GM23338 (cell line): ENCODE data around the gene CYBRD1. TPM values are rescaled to one million over a fixed set of nuclear protein-coding genes. Genes with fewer than 3 reads are reported as not detected.

Experiments
- ATAC-seq: fragments of 200-7000 bp; cut with Tn5 transposase; 3 replicates; pipeline ENCODE4 v1.9.1; 2020
- DNase-seq: peaks from one replicate; pipeline ENCODE4 v3.0.0-alpha.2; 2015; ENCODE audit warnings: low spot score
- H2AFZ ChIP-seq: fragments of 200-600 bp; sonication (generic); 2 replicates; pipeline ENCODE4 v1.8.0; 2016; ENCODE audit warnings: antibody characterized with exemption, mild to moderate bottlenecking, moderate library complexity
- H3F3A ChIP-seq: fragments of 200-600 bp; sonication (generic); replicated peaks from 2 replicates; pipeline ENCODE4 v1.8.0; 2017; ENCODE audit warnings: antibody characterized with exemption, mixed run types, low read depth
- H3K27ac ChIP-seq: fragments of 200-600 bp; sonication (generic); 2 replicates; pipeline ENCODE4 v1.6.1; 2016; ENCODE audit warnings: low read depth
- H3K27me3 ChIP-seq: fragments of 200-600 bp; sonication (generic); 2 replicates; pipeline ENCODE4 v1.8.0; 2016; ENCODE audit warnings: mild to moderate bottlenecking, mixed run types, moderate library complexity; ENCODE audit not compliant: insufficient read depth
- H3K36me3 ChIP-seq: fragments of 200-600 bp; sonication (generic); 2 replicates; pipeline ENCODE4 v1.8.0; 2016; ENCODE audit warnings: mild to moderate bottlenecking; ENCODE audit not compliant: insufficient read depth
- H3K4me1 ChIP-seq: fragments of 200-600 bp; sonication (generic); 2 replicates; pipeline ENCODE4 v1.8.0; 2016; ENCODE audit warnings: mild to moderate bottlenecking, moderate library complexity; ENCODE audit not compliant: insufficient read depth
- H3K4me2 ChIP-seq: fragments of 200-600 bp; sonication (generic); 2 replicates; pipeline ENCODE4 v1.7.1; 2017; ENCODE audit warnings: mixed run types
- H3K4me3 ChIP-seq: fragments of 200-600 bp; sonication (generic); 2 replicates; pipeline ENCODE4 v1.6.1; 2016; ENCODE audit warnings: mixed run types
- H3K79me2 ChIP-seq: fragments of 200-600 bp; sonication (generic); replicated peaks from 2 replicates; pipeline ENCODE4 v1.8.0; 2017; ENCODE audit warnings: mild to moderate bottlenecking; ENCODE audit not compliant: insufficient read depth
- H3K9me2 ChIP-seq: fragments of 200-600 bp; sonication (generic); 2 replicates; pipeline ENCODE4 v1.8.0; 2017; ENCODE audit not compliant: insufficient read depth
- H4K20me1 ChIP-seq: fragments of 200-600 bp; sonication (generic); replicated peaks from 2 replicates; pipeline ENCODE4 v1.8.0; 2017; ENCODE audit warnings: mild to moderate bottlenecking; ENCODE audit not compliant: insufficient read depth
- H3K27ac Mint-ChIP-seq: 2 replicates; pipeline ENCODE4 v1.8.0; 2020; ENCODE audit warnings: inconsistent platforms, mild to moderate bottlenecking, moderate library complexity, mixed read lengths
- H3K27me3 Mint-ChIP-seq: 3 replicates; pipeline ENCODE4 v1.8.0; 2022; ENCODE audit warnings: low read depth, mild to moderate bottlenecking, moderate library complexity, mixed read lengths, inconsistent platforms; ENCODE audit not compliant: insufficient read depth, poor library complexity
- H3K36me3 Mint-ChIP-seq: 3 replicates; pipeline ENCODE4 v1.8.0; 2021; ENCODE audit warnings: low read depth, mild to moderate bottlenecking, inconsistent platforms, moderate library complexity, mixed read lengths
- H3K4me1 Mint-ChIP-seq: 3 replicates; pipeline ENCODE4 v1.8.0; 2020; ENCODE audit warnings: mild to moderate bottlenecking, inconsistent platforms, mixed read lengths
- H3K4me3 Mint-ChIP-seq: 3 replicates; pipeline ENCODE4 v1.8.0; 2021; ENCODE audit warnings: moderate library complexity, mild to moderate bottlenecking, inconsistent platforms, mixed read lengths
- H3K9me3 Mint-ChIP-seq: 3 replicates; pipeline ENCODE4 v1.8.0; 2020; ENCODE audit warnings: moderate library complexity, mild to moderate bottlenecking, inconsistent platforms, mixed read lengths
- CTCF ChIP-seq, 2 experiments: fragments of 200-600 bp in 1 of 2; sonication (generic) in 1 of 2; conservative IDR thresholded peaks; 2 replicates each; pipeline versions ENCODE4 v1.5.1 to v1.6.1; 2016 to 2017; ENCODE audit warnings: antibody characterized with exemption in 2 of 2, low read depth in 2 of 2, mild to moderate bottlenecking in 2 of 2, moderate library complexity in 1 of 2
- EZH2 ChIP-seq: fragments of 200-600 bp; sonication (generic); IDR thresholded peaks from one replicate; pipeline ENCODE4 v1.8.0; 2017; ENCODE audit warnings: antibody characterized with exemption, mild to moderate bottlenecking, low read depth; ENCODE audit not compliant: unreplicated experiment
- EZH2phosphoT487 ChIP-seq: fragments of 200-600 bp; sonication (generic); IDR thresholded peaks from one replicate; pipeline ENCODE4 v1.8.1; 2018; ENCODE audit warnings: antibody characterized with exemption; ENCODE audit not compliant: unreplicated experiment
- JUNB ChIP-seq: IDR thresholded peaks from one replicate; pipeline ENCODE4 v1.6.1; 2016; ENCODE audit warnings: antibody characterized with exemption; ENCODE audit not compliant: unreplicated experiment
- NANOG ChIP-seq: IDR thresholded peaks from 2 replicates; pipeline ENCODE4 v1.6.1; 2016; ENCODE audit warnings: antibody characterized with exemption, borderline replicate concordance
- POLR2AphosphoS5 ChIP-seq: IDR thresholded peaks from 2 replicates; pipeline ENCODE4 v1.6.1; 2016; ENCODE audit warnings: antibody characterized with exemption, low read depth
- STAT1 ChIP-seq: IDR thresholded peaks from one replicate; pipeline ENCODE4 v1.6.1; 2016; ENCODE audit warnings: antibody characterized with exemption; ENCODE audit not compliant: unreplicated experiment
- ZNF114 ChIP-seq: fragments of 250-450 bp; sonication (Bioruptor Pico); IDR thresholded peaks from 2 replicates; pipeline ENCODE4 v1.5.0; 2020; ENCODE audit warnings: mild to moderate bottlenecking, moderate library complexity
- ZNF331 ChIP-seq: fragments of 250-450 bp; sonication (Bioruptor Pico); IDR thresholded peaks from 2 replicates; pipeline ENCODE4 v1.5.0; 2020; ENCODE audit warnings: low read depth, mild to moderate bottlenecking, moderate library complexity
- ZNF462 ChIP-seq: fragments of 250-450 bp; sonication (Bioruptor Pico); IDR thresholded peaks from 2 replicates; pipeline ENCODE4 v1.5.0; 2020; ENCODE audit warnings: mild to moderate bottlenecking, moderate library complexity
- polyA plus RNA-seq: library from polyadenylated mRNA; unstranded; fragments of >200 nt; fragmentation: Nextera tagmentation; extraction: Ambion mirVana; gene quantifications from 2 replicates; pipeline ENCODE4 v1.2.1, GENCODE V29; 2016
- total RNA-seq: library from RNA; depleted of rRNA; stranded (reverse); fragments of >200 nt; shearing (Covaris generic); gene quantifications from 2 replicates; pipeline ENCODE4 v1.2.3, GENCODE V29; 2014
- TF ChIP-seq, protein P1 (sequence below): IDR thresholded peaks from one replicate; pipeline ENCODE4 v1.6.1; 2018; ENCODE audit warnings: antibody characterized with exemption; ENCODE audit not compliant: unreplicated experiment

Gene CYBRD1
- total and polyA plus RNA-seq, 2 experiments from 2014 or later = 3.4 to 5.3 TPM

DNA sequence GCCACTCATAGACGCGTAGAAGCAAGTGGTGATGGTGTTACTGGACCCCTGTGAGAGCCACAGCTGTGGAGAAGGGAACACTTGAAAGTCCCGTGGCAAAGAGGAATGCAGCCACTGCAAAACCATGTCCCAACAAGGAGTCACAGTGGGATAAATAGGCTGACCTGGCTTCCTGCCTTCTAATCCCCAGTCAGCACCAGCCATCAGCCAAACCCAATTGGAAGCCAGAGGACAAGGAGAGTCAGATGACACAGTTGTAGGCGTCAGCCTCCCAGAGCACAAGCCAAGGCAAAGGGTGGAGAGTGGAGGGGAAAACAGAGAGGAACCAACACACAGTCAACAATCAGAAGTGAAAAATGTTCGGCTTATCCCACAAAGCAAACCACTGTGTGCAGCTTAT is 5.5 kb upstream of the CYBRD1 start:
- TF ChIP-seq NANOG = no peak
- DNase-seq (no peak), ATAC-seq (no peak)
- Histone ChIP-seq H3K9me2 (peaks cover 4% of the 10 kb centered on the region; the same call in 1 of the 2 replicates), H3K27ac (no peak overlapping the region), H3K27me3 (no peaks in the 10 kb centered on the region), H4K20me1 (no peaks in the 10 kb centered on the region), H3F3A (no peaks in the 10 kb centered on the region), H2AFZ (no peak overlapping the region), H3K4me1 (peaks cover 10% of the 10 kb centered on the region), H3K79me2 (no peaks in the 10 kb centered on the region), H3K36me3 (no peaks in the 10 kb centered on the region), H3K4me2 (no peak overlapping the region), H3K4me3 (no peak overlapping the region)
- Mint-ChIP-seq H3K4me3 (no peak overlapping the region), H3K9me3 (no peaks in the 10 kb centered on the region; the same call in 2 of the 3 replicates), H3K4me1 (peaks cover 23% of the 10 kb centered on the region), H3K27ac (no peak overlapping the region), H3K36me3 (no peaks in the 10 kb centered on the region), H3K27me3 (peaks cover 4% of the 10 kb centered on the region)

DNA sequence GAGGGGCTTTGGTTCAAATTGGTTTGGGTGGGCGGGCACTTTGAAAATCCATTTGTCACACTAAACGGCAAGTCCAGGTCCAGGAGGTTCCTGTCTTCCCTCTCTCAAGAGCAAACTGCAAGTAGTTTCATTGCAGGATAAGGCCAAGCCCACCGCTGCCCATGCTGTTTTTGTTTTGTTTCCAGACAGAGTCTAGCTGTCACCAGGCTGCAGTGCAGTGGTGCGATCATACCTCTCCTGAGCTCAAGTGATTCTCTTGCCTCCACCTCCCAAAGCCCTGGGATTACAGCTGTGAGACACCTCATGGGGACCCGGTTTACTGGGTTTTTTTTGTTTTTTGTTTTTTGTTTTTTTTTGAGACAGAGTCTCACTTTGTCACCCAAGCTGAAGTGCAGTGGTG is 1.8 kb upstream of the CYBRD1 start:
- DNase-seq (no peak), ATAC-seq (no peak)
- 0 out of 2 replicates have a peak, but pooled peaks cover 3% of the 10 kb centered on the region for H3F3A ChIP-seq
- peaks cover 4% of the 10 kb centered on the region; the same call in 1 of the 2 replicates for H3K9me2 ChIP-seq
- H3K27ac ChIP-seq = no peak overlapping the region
- no peaks in the 10 kb centered on the region; the same call in 2 of the 3 replicates for H3K36me3 Mint-ChIP-seq
- peaks cover 14% of the 10 kb centered on the region for H3K79me2 ChIP-seq
- H2AFZ ChIP-seq = no peak overlapping the region
- H3K4me3 Mint-ChIP-seq = no peak overlapping the region
- H3K4me3 ChIP-seq = no peak overlapping the region
- no peaks in the 10 kb centered on the region for H3K27me3 ChIP-seq
- peaks cover 13% of the 10 kb centered on the region for H3K27me3 Mint-ChIP-seq
- H3K4me1 Mint-ChIP-seq = peaks cover 30% of the 10 kb centered on the region
- H3K4me2 ChIP-seq = no peak overlapping the region
- H3K4me1 ChIP-seq = peaks cover 18% of the 10 kb centered on the region
- no peaks in the 10 kb centered on the region; the same call in 2 of the 3 replicates for H3K9me3 Mint-ChIP-seq
- H3K36me3 ChIP-seq = no peaks in the 10 kb centered on the region
- no peak overlapping the region for H3K27ac Mint-ChIP-seq
- no peaks in the 10 kb centered on the region for H4K20me1 ChIP-seq
- TF ChIP-seq ZNF462 (no peak), EZH2phosphoT487 (no peak), STAT1 (no peak), EZH2 (no peak), POLR2AphosphoS5 (no peak), CTCF (conservative IDR thresholded peaks at IDR 0.05; ENCODE audit: low read depth in 2 of 2) (no peak), ZNF114 (no peak), ZNF331 (no peak), JUNB (no peak), NANOG (no peak)
- TF ChIP-seq, protein P1, sequence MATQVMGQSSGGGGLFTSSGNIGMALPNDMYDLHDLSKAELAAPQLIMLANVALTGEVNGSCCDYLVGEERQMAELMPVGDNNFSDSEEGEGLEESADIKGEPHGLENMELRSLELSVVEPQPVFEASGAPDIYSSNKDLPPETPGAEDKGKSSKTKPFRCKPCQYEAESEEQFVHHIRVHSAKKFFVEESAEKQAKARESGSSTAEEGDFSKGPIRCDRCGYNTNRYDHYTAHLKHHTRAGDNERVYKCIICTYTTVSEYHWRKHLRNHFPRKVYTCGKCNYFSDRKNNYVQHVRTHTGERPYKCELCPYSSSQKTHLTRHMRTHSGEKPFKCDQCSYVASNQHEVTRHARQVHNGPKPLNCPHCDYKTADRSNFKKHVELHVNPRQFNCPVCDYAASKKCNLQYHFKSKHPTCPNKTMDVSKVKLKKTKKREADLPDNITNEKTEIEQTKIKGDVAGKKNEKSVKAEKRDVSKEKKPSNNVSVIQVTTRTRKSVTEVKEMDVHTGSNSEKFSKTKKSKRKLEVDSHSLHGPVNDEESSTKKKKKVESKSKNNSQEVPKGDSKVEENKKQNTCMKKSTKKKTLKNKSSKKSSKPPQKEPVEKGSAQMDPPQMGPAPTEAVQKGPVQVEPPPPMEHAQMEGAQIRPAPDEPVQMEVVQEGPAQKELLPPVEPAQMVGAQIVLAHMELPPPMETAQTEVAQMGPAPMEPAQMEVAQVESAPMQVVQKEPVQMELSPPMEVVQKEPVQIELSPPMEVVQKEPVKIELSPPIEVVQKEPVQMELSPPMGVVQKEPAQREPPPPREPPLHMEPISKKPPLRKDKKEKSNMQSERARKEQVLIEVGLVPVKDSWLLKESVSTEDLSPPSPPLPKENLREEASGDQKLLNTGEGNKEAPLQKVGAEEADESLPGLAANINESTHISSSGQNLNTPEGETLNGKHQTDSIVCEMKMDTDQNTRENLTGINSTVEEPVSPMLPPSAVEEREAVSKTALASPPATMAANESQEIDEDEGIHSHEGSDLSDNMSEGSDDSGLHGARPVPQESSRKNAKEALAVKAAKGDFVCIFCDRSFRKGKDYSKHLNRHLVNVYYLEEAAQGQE = no peak
